ENCODE results near the gene GPR146.

- no peak for TF ChIP-seq CTCF (conservative IDR thresholded peaks at IDR 0.05 in 1 of 2, IDR thresholded peaks at IDR 0.05 in 1 of 2; ENCODE audit: low read depth in 1 of 2, low read length in 2 of 2)
- no peak for TF ChIP-seq EZH2 (IDR thresholded peaks at IDR 0.05; ENCODE audit: low read length, missing control alignments)
Observed at GRCh38 chr7:1085266-1085665, 40.9 kb downstream of the GPR146 start.
